IMR-90 (cell line): ENCODE data around the gene SPATA12. TPM values are rescaled to one million over a fixed set of nuclear protein-coding genes. Genes with fewer than 3 reads are reported as not detected.

Experiments used
- ATAC-seq: fragments of 200-7000 bp; cut with Tn5 transposase; 2 replicates; pipeline ENCODE4 v1.9.1; 2020; ENCODE audit warnings: low read depth, mild to moderate bottlenecking, moderate library complexity
- BruUV-seq: library from RNA; stranded (reverse); fragments of 400-500 nt; replicated peaks from 2 replicates; lab custom pipeline; 2021; lab: Mats Ljungman, UMichigan
- CTCF ChIA-PET: fragments of 300-600 bp; formaldehyde crosslinking; extraction: SDS; loops from one replicate; lab custom pipeline; 2021; ENCODE audit warnings: antibody characterized with exemption; lab: Yijun Ruan, JAX
- POLR2A ChIA-PET: fragments of 300-600 bp; sonication (Branson Sonifier 250); formaldehyde crosslinking; loops from one replicate; lab custom pipeline; 2022; ENCODE audit warnings: antibody characterized with exemption; ENCODE audit not compliant: unreplicated experiment; lab: Charles Lee
- DNase-seq: peaks from one replicate; pipeline ENCODE4 v3.0.0; 2013
- H2AFZ ChIP-seq: replicated peaks from 2 replicates; pipeline ENCODE3; 2013; ENCODE audit warnings: low read length, mild to moderate bottlenecking; ENCODE audit not compliant: poor library complexity
- H2AK5ac ChIP-seq: 2 replicates; pipeline ENCODE4 v1.6.1; 2013; ENCODE audit warnings: low read depth, low read length, inconsistent platforms
- H2AK9ac ChIP-seq: replicated peaks from 2 replicates; pipeline ENCODE3; 2013; ENCODE audit warnings: mild to moderate bottlenecking, low read depth, low read length, moderate library complexity; ENCODE audit not compliant: poor library complexity
- H2BK120ac ChIP-seq: 2 replicates; pipeline ENCODE4 v1.6.1; 2013; ENCODE audit warnings: low read depth, low read length, inconsistent platforms
- H2BK15ac ChIP-seq: 3 replicates; pipeline ENCODE4 v1.6.1; 2013; ENCODE audit warnings: low read depth, low read length, inconsistent platforms
- H2BK20ac ChIP-seq: 2 replicates; pipeline ENCODE4 v1.6.1; 2013; ENCODE audit warnings: low read depth, mild to moderate bottlenecking, inconsistent platforms, low read length, moderate library complexity
- H2BK5ac ChIP-seq: 2 replicates; pipeline ENCODE4 v1.6.1; 2013; ENCODE audit warnings: mild to moderate bottlenecking, low read depth, low read length, inconsistent platforms; ENCODE audit not compliant: poor library complexity, severe bottlenecking
- H3K14ac ChIP-seq: replicated peaks from 2 replicates; pipeline ENCODE4 v1.6.1; 2013; ENCODE audit warnings: low read depth, low read length, inconsistent platforms
- H3K18ac ChIP-seq: 2 replicates; pipeline ENCODE4 v1.6.1; 2013; ENCODE audit warnings: low read depth, low read length, control low read depth
- H3K23ac ChIP-seq: 2 replicates; pipeline ENCODE4 v1.6.1; 2013; ENCODE audit warnings: low read depth, low read length, inconsistent platforms
- H3K27ac ChIP-seq: 2 replicates; pipeline ENCODE4 v1.5.1; 2013; ENCODE audit warnings: mild to moderate bottlenecking, control low read depth, low read length; ENCODE audit not compliant: insufficient read depth
- H3K27me3 ChIP-seq: 2 replicates; pipeline ENCODE4 v1.6.1; 2013; ENCODE audit warnings: low read length; ENCODE audit not compliant: control insufficient read depth, insufficient read depth
- H3K36me3 ChIP-seq: 2 replicates; pipeline ENCODE4 v1.6.1; 2013; ENCODE audit warnings: low read length, mixed read lengths; ENCODE audit not compliant: control insufficient read depth, insufficient read depth
- H3K4ac ChIP-seq: 2 replicates; pipeline ENCODE4 v1.6.1; 2013; ENCODE audit warnings: low read depth, low read length, inconsistent platforms
- H3K4me1 ChIP-seq: 2 replicates; pipeline ENCODE4 v1.6.1; 2013; ENCODE audit warnings: low read length, mixed read lengths; ENCODE audit not compliant: control insufficient read depth, insufficient read depth
- H3K4me2 ChIP-seq: 2 replicates; pipeline ENCODE4 v1.6.1; 2013; ENCODE audit warnings: low read depth, mild to moderate bottlenecking, control low read depth, low read length, moderate library complexity
- H3K4me3 ChIP-seq: 2 replicates; pipeline ENCODE4 v1.5.1; 2013; ENCODE audit warnings: low read depth, mild to moderate bottlenecking, control low read depth, low read length, moderate library complexity; ENCODE audit not compliant: insufficient read depth
- H3K56ac ChIP-seq: 2 replicates; pipeline ENCODE4 v1.6.1; 2013; ENCODE audit warnings: low read length, inconsistent platforms; ENCODE audit not compliant: insufficient read depth; ENCODE audit errors: extremely low read depth
- H3K79me1 ChIP-seq, 2 experiments: 2 replicates each; pipeline ENCODE4 v1.6.1; 2013; ENCODE audit warnings: low read length in 2 of 2, inconsistent platforms in 1 of 2, low read depth in 1 of 2
- H3K9ac ChIP-seq: 2 replicates; pipeline ENCODE4 v1.6.1; 2013; ENCODE audit warnings: low read depth, low read length, control low read depth
- H3K9me1 ChIP-seq: 2 replicates; pipeline ENCODE4 v1.6.1; 2013; ENCODE audit warnings: low read length, inconsistent platforms; ENCODE audit not compliant: insufficient read depth
- H3K9me3 ChIP-seq: 2 replicates; pipeline ENCODE4 v1.6.1; 2013; ENCODE audit warnings: low read length; ENCODE audit not compliant: control insufficient read depth, insufficient read depth
- H4K20me1 ChIP-seq: 2 replicates; pipeline ENCODE4 v1.6.1; 2013; ENCODE audit warnings: low read length, inconsistent platforms; ENCODE audit not compliant: insufficient read depth
- H4K5ac ChIP-seq: 2 replicates; pipeline ENCODE4 v1.6.1; 2013; ENCODE audit warnings: mild to moderate bottlenecking, low read depth, low read length, control low read depth
- H4K8ac ChIP-seq, 2 experiments: 2 replicates each; pipeline ENCODE4 v1.6.1; 2013; ENCODE audit warnings: low read depth in 2 of 2, low read length in 2 of 2, control low read depth in 1 of 2, inconsistent platforms in 1 of 2
- H4K91ac ChIP-seq: 2 replicates; pipeline ENCODE4 v1.6.1; 2013; ENCODE audit warnings: low read depth, low read length, inconsistent platforms; ENCODE audit not compliant: insufficient read depth
- BHLHE40 ChIP-seq: fragments of 150-350 bp; IDR thresholded peaks from 2 replicates; pipeline ENCODE4 v1.6.1; 2016; ENCODE audit warnings: mild to moderate bottlenecking, low read depth, low read length
- CEBPB ChIP-seq: IDR thresholded peaks from 2 replicates; pipeline ENCODE4 v1.6.1; 2012; ENCODE audit warnings: low read depth, low read length, improper control_type of control experiment
- CHD1 ChIP-seq: IDR thresholded peaks from 2 replicates; pipeline ENCODE4 v1.6.1; 2012; ENCODE audit warnings: low read depth, low read length, improper control_type of control experiment
- FOS ChIP-seq: fragments of 150-350 bp; IDR thresholded peaks from 2 replicates; pipeline ENCODE4 v1.6.1; 2016; ENCODE audit warnings: low read depth, low read length
- MAFK ChIP-seq: IDR thresholded peaks from 2 replicates; pipeline ENCODE4 v1.6.1; 2012; ENCODE audit warnings: low read depth, low read length, improper control_type of control experiment
- MAZ ChIP-seq: IDR thresholded peaks from 2 replicates; pipeline ENCODE4 v1.6.1; 2012; ENCODE audit warnings: low read depth, mild to moderate bottlenecking, low read length, improper control_type of control experiment, moderate library complexity, borderline replicate concordance
- MXI1 ChIP-seq: IDR thresholded peaks from 2 replicates; pipeline ENCODE4 v1.6.1; 2012; ENCODE audit warnings: low read depth, mild to moderate bottlenecking, low read length, moderate library complexity, borderline replicate concordance
- NFE2L2 ChIP-seq: fragments of 150-350 bp; IDR thresholded peaks from 2 replicates; pipeline ENCODE4 v1.6.1; 2016; ENCODE audit warnings: low read depth, mild to moderate bottlenecking, low read length
- POLR2A ChIP-seq: IDR thresholded peaks from 2 replicates; pipeline ENCODE4 v1.6.1; 2012; ENCODE audit warnings: mild to moderate bottlenecking, low read depth, low read length
- RAD21 ChIP-seq: IDR thresholded peaks from 2 replicates; pipeline ENCODE4 v1.6.1; 2012; ENCODE audit warnings: low read length, improper control_type of control experiment
- RCOR1 ChIP-seq: IDR thresholded peaks from 2 replicates; pipeline ENCODE4 v1.6.1; 2012; ENCODE audit warnings: mild to moderate bottlenecking, low read length, improper control_type of control experiment; ENCODE audit not compliant: insufficient replicate concordance
- RFX5 ChIP-seq: IDR thresholded peaks from 2 replicates; pipeline ENCODE4 v1.8.0; 2012; ENCODE audit warnings: low read depth, mild to moderate bottlenecking, low read length, moderate library complexity
- SMC3 ChIP-seq: fragments of 150-350 bp; IDR thresholded peaks from 2 replicates; pipeline ENCODE4 v1.6.1; 2016; ENCODE audit warnings: low read depth, mild to moderate bottlenecking, antibody characterized with exemption, low read length, moderate library complexity
- WGBS, 2 experiments: methylation state at CpG; one replicate each; pipeline versions ENCODE4 v1.1.5 to v1.1.7; 2013; ENCODE audit warnings: missing lambda C conversion rate in 2 of 2; ENCODE audit not compliant: insufficient read length in 1 of 2; ENCODE audit errors: extremely low coverage in 2 of 2; 5-methylcytosine and 5-hydroxymethylcytosine counted together
- dilution Hi-C: fragments of 300-500 bp; cut with HindIII; formaldehyde crosslinking; loops from one replicate; pipeline ENCODE4 v1.14.3; 2018; ENCODE audit warnings: low sequenced_read_pairs; ENCODE audit not compliant: unreplicated experiment
- in situ Hi-C: fragments of 300-500 bp; cut with MboI; formaldehyde crosslinking; loops from 3 replicates; pipeline ENCODE4 v1.14.3; 2019; ENCODE audit warnings: low sequenced_read_pairs, inconsistent platforms, mixed read lengths
- intact Hi-C: fragments of 100-400 bp; cut with micrococcal nuclease; formaldehyde crosslinking; loops from 2 replicates; pipeline ENCODE4 v1.10.0; 2022
- polyA plus RNA-seq, 3 experiments: library from polyadenylated mRNA; depleted of rRNA; stranded (reverse); fragments of >200 nt; gene quantifications; 2 replicates each; pipeline ENCODE4 v1.2.3, GENCODE V29; 2012; ENCODE audit warnings: low replicate concordance in 1 of 3
- total RNA-seq: library from RNA; depleted of rRNA; stranded (reverse); fragments of >200 nt; gene quantifications from 2 replicates; pipeline ENCODE4 v1.2.3, GENCODE V29; 2012
- TF ChIP-seq, protein P1 (sequence below): fragments of 150-350 bp; IDR thresholded peaks from 2 replicates; pipeline ENCODE4 v1.6.1; 2017; ENCODE audit warnings: mild to moderate bottlenecking, antibody characterized with exemption, low read length, low read depth
- TF ChIP-seq, protein P2 (sequence below): fragments of 150-350 bp; IDR thresholded peaks from 2 replicates; pipeline ENCODE4 v1.6.1; 2016; ENCODE audit warnings: low read depth, mild to moderate bottlenecking, low read length, moderate library complexity, borderline replicate concordance
- TF ChIP-seq, protein P3 (sequence below): conservative IDR thresholded peaks from 2 replicates; pipeline ENCODE4 v1.5.1; 2012; ENCODE audit warnings: mild to moderate bottlenecking, low read depth, low read length, improper control_type of control experiment

Gene SPATA12
- total and polyA plus RNA-seq, 2 of the 4 experiments (the other 2 are of a cell fraction), result under 0.01 TPM; not detected in 1

DNA sequence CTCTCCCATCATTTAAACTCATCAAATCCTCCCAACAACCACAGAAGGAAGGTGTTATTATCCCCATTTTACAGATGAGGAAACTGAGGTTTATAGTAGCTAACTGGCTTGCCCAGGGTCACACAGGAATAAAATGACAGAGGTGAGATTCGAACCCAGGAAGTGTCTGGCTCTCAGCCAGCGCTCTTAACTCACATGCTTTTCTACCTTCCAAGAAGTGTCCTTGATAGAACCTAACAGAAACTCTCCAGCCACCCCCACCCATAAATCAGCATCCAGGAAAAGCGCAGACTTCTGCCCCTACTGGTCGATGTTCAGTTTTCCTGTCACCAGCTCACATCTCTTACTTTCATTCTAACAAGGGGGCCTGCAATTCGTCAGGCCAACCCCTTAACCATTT lies 51.7 kb downstream of the SPATA12 start:
- Histone ChIP-seq H2BK5ac (no peak overlapping the region), H2BK20ac (no peak overlapping the region), H3K36me3 (no peaks in the 10 kb centered on the region), H3K4me1 (no peaks in the 10 kb centered on the region), H4K5ac (no peak overlapping the region), H3K23ac (no peak overlapping the region), H2BK15ac (no peak overlapping the region), H2AK9ac (no peak overlapping the region), H3K4me2 (no peak overlapping the region), H4K20me1 (no peaks in the 10 kb centered on the region), H2AK5ac (no peak overlapping the region), H3K27me3 (no peaks in the 10 kb centered on the region; the same call in 1 of the 2 replicates), H4K8ac (no peak overlapping the region), H3K18ac (no peak overlapping the region), H3K9ac (no peak overlapping the region), H2AFZ (no peak overlapping the region), H3K14ac (no peak overlapping the region), H3K4ac (no peak overlapping the region), H3K4me3 (no peak overlapping the region), H3K27ac (no peak overlapping the region), H2BK120ac (no peak overlapping the region), H3K9me1 (no peaks in the 10 kb centered on the region), H3K56ac (no peak overlapping the region), H3K79me1 (no peaks in the 10 kb centered on the region), H4K91ac (no peak overlapping the region), H3K9me3 (no peaks in the 10 kb centered on the region)
- no TSS peak for BruUV-seq
- in situ Hi-C loops, result no loop called here
- WGBS, 2 experiments, result no CpG with 5 or more reads among the region's 5 CpGs
- intact Hi-C loops, result no loop called here
- dilution Hi-C loops, result no loop called here
- no peak for TF ChIP-seq SMC3
- TF ChIP-seq MXI1, result no peak
- TF ChIP-seq, protein P1, sequence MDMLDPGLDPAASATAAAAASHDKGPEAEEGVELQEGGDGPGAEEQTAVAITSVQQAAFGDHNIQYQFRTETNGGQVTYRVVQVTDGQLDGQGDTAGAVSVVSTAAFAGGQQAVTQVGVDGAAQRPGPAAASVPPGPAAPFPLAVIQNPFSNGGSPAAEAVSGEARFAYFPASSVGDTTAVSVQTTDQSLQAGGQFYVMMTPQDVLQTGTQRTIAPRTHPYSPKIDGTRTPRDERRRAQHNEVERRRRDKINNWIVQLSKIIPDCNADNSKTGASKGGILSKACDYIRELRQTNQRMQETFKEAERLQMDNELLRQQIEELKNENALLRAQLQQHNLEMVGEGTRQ, result no peak
- TF ChIP-seq RCOR1, result no peak
- TF ChIP-seq NFE2L2, result no peak
- TF ChIP-seq MAZ, result no peak
- no peak for TF ChIP-seq BHLHE40
- TF ChIP-seq CEBPB, result no peak
- TF ChIP-seq RAD21, result no peak
- TF ChIP-seq POLR2A, result no peak
- TF ChIP-seq, protein P2, sequence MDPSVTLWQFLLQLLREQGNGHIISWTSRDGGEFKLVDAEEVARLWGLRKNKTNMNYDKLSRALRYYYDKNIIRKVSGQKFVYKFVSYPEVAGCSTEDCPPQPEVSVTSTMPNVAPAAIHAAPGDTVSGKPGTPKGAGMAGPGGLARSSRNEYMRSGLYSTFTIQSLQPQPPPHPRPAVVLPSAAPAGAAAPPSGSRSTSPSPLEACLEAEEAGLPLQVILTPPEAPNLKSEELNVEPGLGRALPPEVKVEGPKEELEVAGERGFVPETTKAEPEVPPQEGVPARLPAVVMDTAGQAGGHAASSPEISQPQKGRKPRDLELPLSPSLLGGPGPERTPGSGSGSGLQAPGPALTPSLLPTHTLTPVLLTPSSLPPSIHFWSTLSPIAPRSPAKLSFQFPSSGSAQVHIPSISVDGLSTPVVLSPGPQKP, result no peak
- TF ChIP-seq CHD1, result no peak
- TF ChIP-seq RFX5, result no peak
- TF ChIP-seq FOS, result no peak
- TF ChIP-seq MAFK, result no peak
- TF ChIP-seq, protein P3, sequence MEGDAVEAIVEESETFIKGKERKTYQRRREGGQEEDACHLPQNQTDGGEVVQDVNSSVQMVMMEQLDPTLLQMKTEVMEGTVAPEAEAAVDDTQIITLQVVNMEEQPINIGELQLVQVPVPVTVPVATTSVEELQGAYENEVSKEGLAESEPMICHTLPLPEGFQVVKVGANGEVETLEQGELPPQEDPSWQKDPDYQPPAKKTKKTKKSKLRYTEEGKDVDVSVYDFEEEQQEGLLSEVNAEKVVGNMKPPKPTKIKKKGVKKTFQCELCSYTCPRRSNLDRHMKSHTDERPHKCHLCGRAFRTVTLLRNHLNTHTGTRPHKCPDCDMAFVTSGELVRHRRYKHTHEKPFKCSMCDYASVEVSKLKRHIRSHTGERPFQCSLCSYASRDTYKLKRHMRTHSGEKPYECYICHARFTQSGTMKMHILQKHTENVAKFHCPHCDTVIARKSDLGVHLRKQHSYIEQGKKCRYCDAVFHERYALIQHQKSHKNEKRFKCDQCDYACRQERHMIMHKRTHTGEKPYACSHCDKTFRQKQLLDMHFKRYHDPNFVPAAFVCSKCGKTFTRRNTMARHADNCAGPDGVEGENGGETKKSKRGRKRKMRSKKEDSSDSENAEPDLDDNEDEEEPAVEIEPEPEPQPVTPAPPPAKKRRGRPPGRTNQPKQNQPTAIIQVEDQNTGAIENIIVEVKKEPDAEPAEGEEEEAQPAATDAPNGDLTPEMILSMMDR, result no peak
- ChIA-PET POLR2A (no interaction called here), CTCF (interaction anchor here (1.0 to 2.5 kb wide), 3 partner anchors 11 to 58 kb away, joined by 3 to 8 read pairs (median 3); no protein-coding TSS in a partner anchor)
- no peak for DNase-seq
- no peak for ATAC-seq
